Stimulated activated CD8-positive, alpha-beta memory T cell treated with anti-CD3 and anti-CD28 coated beads, Interleukin-12 subunit alpha, Interleukin-12 subunit beta, amount 100 ng/mL, for 24 hours (primary cell): ENCODE measurements around the gene AUTS2.

Experiments used
- DNase-seq: peaks from one replicate; pipeline ENCODE4 v3.0.0-alpha.2; 2020; ENCODE audit errors: extremely low read depth

Gene AUTS2

GRCh38 chr7:69624435-69625230, 26.4 kb downstream of the AUTS2 start:
- no peak for DNase-seq

- DNase-seq: no peak
Observed at GRCh38 chr7:69625238-69625637, 27.0 kb downstream of the AUTS2 start.

- no peak for DNase-seq
Observed at GRCh38 chr7:69625798-69626197, 27.5 kb downstream of the AUTS2 start.

GRCh38 chr7:69630292-69630691, 32.0 kb downstream of the AUTS2 start:
- DNase-seq: no peak

- no peak for DNase-seq
Observed at GRCh38 chr7:69631131-69631530, 32.9 kb downstream of the AUTS2 start.

GRCh38 chr7:69632280-69632679, 34.0 kb downstream of the AUTS2 start:
- no peak for DNase-seq

- no peak for DNase-seq
Observed at GRCh38 chr7:69633122-69633831, 35.0 kb downstream of the AUTS2 start.

GRCh38 chr7:69635555-69636185, 37.4 kb downstream of the AUTS2 start:
- no peak for DNase-seq

- DNase-seq: no peak
Observed at GRCh38 chr7:69638674-69639073, 40.4 kb downstream of the AUTS2 start.

- DNase-seq: no peak
Observed at GRCh38 chr7:69640216-69640615, 41.9 kb downstream of the AUTS2 start.

- no peak for DNase-seq
Observed at GRCh38 chr7:69640925-69641594, 42.8 kb downstream of the AUTS2 start.

- DNase-seq: no peak
Observed at GRCh38 chr7:69643265-69643664, 45.0 kb downstream of the AUTS2 start.

GRCh38 chr7:69643708-69644445, 45.6 kb downstream of the AUTS2 start:
- no peak for DNase-seq

GRCh38 chr7:69645683-69646082, 47.4 kb downstream of the AUTS2 start:
- DNase-seq: no peak

GRCh38 chr7:69651101-69651590, 52.9 kb downstream of the AUTS2 start:
- no peak for DNase-seq

GRCh38 chr7:69652947-69653701, 54.8 kb downstream of the AUTS2 start:
- no peak for DNase-seq

GRCh38 chr7:69653806-69654205, 55.5 kb downstream of the AUTS2 start:
- no peak for DNase-seq

- DNase-seq: no peak
Observed at GRCh38 chr7:69654381-69654780, 56.1 kb downstream of the AUTS2 start.

GRCh38 chr7:69654849-69655707, 56.8 kb downstream of the AUTS2 start:
- no peak for DNase-seq

- no peak for DNase-seq
Observed at GRCh38 chr7:69656077-69656476, 57.8 kb downstream of the AUTS2 start.
